NCI-H2196 treated with DMSO at 0.1 percent for 48 hours (cell line): ENCODE results near the gene NUSAP1.
"Not testable (repeated sequence)": the region's sequence is repeated elsewhere in the genome, so short reads cannot be mapped to it uniquely, and the experiment has no call there.

Experiments used
- DNase-seq: peaks from one replicate; lab custom pipeline; 2025; ENCODE audit not compliant: unreplicated experiment; lab: John Stamatoyannopoulos, UW

Gene NUSAP1

DNA sequence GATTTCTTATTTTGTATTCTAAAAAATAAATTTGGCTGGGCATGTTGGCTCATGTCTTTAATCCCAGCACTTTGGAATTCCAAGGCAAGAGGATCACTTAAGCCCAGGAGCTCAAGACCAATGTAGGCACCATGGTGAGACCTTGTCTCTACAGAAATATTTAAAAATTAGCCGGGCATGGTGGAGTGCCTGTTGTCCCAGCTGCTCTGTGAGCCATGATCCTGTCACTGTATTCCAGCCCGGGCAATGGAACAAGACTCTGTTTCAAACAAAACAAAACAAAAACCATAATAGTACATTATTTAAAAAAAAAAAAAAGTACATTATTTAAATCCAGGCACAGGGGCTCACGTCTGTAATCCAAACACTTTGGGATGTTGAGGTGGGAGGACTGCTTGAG lies 78.8 kb downstream of the NUSAP1 start:
- no peak for DNase-seq

GRCh38 chr15:41416128-41416741 lies 83.6 kb downstream of the NUSAP1 start:
- DNase-seq: no peak

DNA sequence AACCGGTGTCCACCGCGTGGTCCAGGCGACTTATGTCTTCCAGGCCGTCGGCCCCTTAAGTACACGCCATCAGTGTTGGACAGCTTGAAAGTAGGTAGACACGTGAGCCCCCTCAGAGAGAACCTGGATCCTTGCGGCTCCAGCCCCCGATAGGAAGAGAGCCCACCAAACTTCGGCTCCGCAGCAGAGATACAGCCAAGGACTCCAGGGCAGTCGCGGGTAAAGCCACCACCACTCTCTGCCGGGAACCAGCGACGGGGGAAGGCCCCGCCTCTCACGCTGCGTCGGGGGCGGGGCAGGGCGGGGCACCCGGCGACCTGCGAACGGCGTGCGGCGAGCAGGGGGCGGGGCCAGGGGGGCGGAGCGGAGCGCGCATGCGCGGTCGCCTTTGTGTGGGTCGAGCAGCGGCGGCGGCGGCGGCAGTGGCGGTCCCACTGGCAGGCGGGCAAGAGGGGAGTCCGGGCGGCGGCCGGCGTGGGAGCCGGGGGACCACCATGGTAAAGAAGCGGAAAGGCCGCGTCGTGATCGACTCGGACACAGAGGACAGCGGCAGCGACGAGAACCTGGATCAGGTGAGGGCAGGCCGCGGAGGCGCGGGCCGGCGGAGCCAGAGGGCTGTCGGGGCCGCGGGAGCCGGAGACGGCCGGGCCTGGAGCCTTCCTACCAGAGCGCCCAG lies 84.2 kb downstream of the NUSAP1 start, which contains the start of gene RTF1:
TSS of gene RTF1 (plus strand) at position 354 of the 676 bp plus-strand sequence. CDS start at position 375, 21 bp downstream.
- peak; percentile 35 for DNase-seq

DNA sequence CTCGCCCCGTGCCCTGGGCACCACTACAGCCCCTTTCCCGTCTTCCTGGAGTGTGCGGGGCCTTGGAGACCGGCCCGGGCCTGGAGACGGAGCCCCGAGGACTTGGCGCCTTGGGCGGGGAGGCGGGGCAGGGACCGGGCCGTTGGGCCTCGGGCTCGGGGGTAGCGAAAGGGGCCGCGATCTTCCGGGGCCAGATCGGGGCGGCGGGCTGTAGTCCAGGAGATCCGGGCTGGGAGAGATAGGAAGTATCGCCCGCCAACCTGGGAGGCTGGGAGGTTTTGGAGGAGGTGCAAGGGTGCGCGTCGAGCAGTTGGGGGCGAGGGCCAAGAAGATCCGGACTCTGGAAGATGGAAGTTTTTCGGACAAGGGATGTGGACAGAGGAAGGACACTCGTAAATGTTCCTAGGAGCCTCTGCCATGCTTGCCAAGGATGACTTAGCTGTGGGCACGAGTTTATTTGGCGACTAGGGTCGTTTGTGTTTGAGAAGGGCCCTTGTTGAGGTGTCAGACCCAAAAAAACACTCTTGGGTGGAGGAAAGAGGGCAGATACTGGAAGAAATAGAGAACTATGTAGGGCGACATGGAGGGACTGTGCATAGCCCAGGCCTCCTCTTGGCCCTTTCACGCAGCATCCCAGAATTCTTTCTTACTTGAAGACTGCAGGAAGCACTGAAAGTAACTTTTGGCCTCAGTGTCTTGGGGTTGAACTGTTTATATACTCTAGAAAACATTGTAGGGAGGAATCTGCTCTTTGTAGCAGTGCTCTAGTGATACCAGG lies 84.9 kb downstream of the NUSAP1 start:
- no peak for DNase-seq

DNA sequence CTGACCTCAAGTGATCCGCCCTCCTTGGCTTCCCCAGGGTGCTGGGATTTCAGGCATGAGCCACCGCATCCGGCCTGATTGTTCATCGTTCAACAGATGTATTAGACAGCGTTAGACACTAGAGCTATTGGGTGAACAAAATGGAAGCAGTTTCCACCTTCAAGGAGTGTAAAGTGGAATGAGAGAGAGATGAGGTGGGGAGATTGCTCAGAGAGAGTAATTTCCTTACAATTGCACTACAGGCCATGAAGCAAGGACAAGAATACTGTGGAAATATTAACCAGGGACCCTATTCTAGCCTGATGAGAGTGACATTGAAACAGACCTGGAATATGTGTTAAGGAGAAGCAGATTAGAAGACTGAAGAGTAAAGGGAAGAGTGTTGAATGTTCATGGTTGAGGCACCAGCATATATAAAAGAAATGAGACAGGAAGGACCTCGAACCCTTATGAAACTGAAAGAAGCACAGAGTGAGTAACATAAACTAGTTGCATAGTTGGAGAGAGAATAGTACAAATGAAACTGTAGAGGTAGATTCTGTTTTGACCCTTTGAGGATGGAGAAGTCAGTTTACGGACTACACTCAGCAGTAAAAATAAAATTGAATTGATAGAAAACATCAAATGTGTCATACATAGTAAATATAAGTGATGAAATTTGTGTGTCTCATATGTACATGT lies 91.4 kb downstream of the NUSAP1 start:
- DNase-seq: no peak

DNA sequence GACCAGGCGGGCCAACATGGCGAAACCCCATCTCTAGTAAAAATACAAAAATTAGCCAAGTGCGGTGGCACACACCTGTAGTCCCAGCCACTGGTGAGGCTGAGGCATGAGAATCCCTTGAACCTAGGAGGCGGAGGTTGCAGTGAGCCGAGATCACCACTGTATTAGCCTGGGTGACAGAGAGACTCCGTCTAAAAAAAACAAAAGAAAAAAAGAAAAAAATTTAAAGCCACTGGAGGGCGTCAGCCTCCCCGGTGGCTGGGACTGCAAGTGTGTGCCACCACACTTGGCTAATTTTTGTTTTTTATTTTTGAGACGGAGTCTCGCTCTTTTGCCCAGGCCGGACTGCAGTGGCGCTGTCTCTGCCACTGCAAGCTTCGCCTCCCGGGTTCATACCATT lies 92.1 kb downstream of the NUSAP1 start:
- DNase-seq: no peak

DNA sequence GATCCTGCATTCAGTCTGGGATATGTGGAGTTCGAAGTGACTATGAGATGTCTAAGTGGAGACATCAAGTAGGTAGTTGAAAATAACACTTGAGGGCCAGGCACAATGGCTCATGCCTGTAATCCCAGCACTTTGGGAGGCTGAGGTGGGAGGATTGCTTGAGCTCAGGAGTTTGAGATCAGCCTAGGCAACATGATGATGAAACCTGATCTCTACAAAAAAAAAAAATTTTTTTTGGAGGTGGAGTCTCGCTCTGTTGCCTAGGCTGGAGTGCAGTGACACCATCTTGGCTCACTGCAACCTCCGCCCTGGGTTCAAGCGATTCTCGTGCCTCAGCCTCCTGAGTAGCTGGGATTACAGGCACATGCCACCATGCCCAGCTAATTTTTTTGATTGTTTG lies 93.2 kb downstream of the NUSAP1 start:
- not testable (repeated sequence) for DNase-seq

GRCh38 chr15:41429003-41429890 lies 96.6 kb downstream of the NUSAP1 start:
- DNase-seq: no peak
